ENCODE data around the gene KRTAP22-2.

GRCh38 chr21:30592140-30592539, 1.9 kb upstream of the KRTAP22-2 start, which contains the start of gene KRTAP6-3:
- TF ChIP-seq, protein P1, sequence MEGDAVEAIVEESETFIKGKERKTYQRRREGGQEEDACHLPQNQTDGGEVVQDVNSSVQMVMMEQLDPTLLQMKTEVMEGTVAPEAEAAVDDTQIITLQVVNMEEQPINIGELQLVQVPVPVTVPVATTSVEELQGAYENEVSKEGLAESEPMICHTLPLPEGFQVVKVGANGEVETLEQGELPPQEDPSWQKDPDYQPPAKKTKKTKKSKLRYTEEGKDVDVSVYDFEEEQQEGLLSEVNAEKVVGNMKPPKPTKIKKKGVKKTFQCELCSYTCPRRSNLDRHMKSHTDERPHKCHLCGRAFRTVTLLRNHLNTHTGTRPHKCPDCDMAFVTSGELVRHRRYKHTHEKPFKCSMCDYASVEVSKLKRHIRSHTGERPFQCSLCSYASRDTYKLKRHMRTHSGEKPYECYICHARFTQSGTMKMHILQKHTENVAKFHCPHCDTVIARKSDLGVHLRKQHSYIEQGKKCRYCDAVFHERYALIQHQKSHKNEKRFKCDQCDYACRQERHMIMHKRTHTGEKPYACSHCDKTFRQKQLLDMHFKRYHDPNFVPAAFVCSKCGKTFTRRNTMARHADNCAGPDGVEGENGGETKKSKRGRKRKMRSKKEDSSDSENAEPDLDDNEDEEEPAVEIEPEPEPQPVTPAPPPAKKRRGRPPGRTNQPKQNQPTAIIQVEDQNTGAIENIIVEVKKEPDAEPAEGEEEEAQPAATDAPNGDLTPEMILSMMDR (IDR thresholded peaks at IDR 0.05 in 8 of 11, conservative IDR thresholded peaks at IDR 0.05 in 3 of 11): no peak
- TF ChIP-seq POLR2A (IDR thresholded peaks at IDR 0.05): no peak
